ENCODE measurements around the gene PLCL1.

Gene PLCL1

DNA sequence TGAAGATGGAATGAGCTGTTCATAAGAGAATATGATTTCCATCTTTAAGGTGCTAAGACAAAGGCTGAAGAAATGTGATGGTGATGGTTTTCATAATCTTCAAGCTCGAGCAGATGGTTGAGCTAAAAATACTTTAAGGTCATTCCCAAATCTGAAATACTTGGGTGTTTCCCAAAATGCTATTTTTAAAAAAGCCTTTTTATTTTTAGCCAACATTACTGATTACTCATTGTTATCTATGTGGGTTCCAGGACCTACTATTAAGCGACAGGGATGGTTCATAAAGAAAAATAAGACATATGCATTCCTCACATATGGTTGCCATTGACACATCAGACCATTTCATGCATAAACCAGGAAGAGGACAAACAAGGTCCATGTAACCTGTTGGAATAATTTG, 298.5 kb downstream of the PLCL1 start:
- DNase-seq (ENCODE audit: low read depth in 2 of 3, low spot score in 1 of 3): no peak

DNA sequence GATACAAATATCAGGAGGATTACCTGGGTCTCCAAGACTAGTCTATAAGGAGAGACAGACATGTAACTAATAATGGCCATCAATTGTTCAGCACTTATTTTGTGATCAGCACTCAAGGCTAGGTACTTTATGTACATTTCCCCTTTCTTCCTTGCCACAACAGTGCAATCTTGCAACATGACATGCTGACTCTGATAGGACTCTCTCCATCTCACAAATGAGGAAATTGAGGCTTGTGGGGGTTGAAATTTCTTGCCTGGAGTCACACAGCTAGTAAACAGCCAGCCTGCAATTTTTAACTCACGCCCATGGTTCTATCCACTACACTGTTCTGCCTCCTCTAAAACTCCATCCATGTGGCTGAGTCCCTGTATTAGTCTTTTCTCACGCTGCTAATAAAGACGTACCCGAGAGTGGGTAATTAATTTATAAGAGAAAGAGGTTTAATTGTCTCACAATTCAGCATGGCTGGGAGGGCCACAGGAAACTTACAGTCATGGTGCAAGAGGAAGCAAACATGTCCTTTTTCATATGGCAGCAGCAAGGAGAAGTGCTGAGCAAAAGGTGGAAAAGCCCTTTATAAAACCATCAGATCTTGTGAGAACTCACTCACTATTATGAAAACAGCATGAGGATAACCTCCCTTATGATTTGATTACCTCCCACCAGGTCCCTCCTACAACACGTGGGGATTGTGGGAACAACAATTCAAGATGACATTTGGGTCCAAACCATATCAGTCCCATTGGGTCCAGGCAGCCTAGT, 302.4 kb downstream of the PLCL1 start:
- no peak for DNase-seq (ENCODE audit: low read depth in 2 of 3, low spot score in 1 of 3)

DNA sequence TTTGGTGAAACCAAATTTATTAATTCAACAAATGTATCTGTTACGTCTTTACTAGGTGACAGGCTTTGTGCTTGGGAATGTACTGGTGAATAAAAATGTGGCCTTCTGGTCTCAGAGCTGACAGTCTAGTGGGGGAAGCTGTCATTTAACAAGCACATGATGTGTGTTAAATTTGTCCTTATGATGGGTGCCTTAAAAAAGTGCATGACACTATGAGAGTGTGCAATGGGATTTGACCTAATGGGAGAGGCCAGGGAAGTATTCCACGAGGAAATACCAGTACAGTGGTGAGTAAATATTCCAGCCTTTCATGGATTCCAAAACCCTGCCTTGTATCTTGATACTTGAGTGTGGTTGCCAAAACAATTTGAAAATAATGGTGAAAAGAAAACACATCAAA, 308.9 kb downstream of the PLCL1 start:
- DNase-seq (ENCODE audit: low read depth in 2 of 3, low spot score in 1 of 3): no peak

GRCh38 chr2:198114064-198114463, 309.7 kb downstream of the PLCL1 start:
- no peak for DNase-seq (ENCODE audit: low read depth in 2 of 3, low spot score in 1 of 3)

- DNase-seq (ENCODE audit: low read depth in 2 of 3, low spot score in 1 of 3): no peak
These were observed 310.8 kb downstream of the PLCL1 start for GRCh38 chr2:198115201-198115600.

GRCh38 chr2:198116756-198117155, 312.4 kb downstream of the PLCL1 start:
- no peak for DNase-seq (ENCODE audit: low read depth in 2 of 3, low spot score in 1 of 3)

DNA sequence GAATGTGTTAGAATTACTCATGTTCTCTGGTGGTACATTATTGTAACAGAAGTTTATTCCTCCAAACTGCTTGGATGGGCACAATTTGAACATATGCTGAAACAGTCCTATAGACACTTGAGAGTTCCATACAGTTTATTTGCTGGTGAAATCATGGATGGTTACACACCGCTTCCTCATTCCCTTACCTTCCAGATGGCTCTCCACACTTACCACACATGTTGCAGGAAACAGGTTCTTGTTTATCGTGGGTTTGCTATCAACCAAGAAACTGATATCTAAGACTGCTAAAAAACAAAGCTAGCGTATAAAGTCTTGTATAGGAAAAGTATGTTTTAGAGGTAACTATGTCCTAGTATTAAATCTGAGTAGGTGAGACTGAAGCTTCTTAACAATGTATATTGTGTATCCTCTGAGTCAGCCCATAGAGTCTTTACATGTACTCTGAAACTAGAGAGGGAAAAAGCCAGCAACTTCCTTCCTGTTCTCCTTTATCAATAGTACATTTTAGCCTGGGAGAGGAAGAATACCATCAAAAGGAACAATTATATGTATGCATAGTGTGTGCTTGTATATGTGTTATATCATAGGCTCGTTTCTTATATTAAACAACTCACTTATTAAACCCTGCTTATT, 313.1 kb downstream of the PLCL1 start:
- DNase-seq (ENCODE audit: low read depth in 2 of 3, low spot score in 1 of 3): no peak

GRCh38 chr2:198127627-198128026, 323.2 kb downstream of the PLCL1 start:
- peak; percentile 4 to 31 (median 23) for DNase-seq (ENCODE audit: low read depth in 2 of 3, low spot score in 1 of 3)

GRCh38 chr2:198129609-198130008, 325.2 kb downstream of the PLCL1 start:
- no peak for DNase-seq (ENCODE audit: low read depth in 2 of 3, low spot score in 1 of 3)

DNA sequence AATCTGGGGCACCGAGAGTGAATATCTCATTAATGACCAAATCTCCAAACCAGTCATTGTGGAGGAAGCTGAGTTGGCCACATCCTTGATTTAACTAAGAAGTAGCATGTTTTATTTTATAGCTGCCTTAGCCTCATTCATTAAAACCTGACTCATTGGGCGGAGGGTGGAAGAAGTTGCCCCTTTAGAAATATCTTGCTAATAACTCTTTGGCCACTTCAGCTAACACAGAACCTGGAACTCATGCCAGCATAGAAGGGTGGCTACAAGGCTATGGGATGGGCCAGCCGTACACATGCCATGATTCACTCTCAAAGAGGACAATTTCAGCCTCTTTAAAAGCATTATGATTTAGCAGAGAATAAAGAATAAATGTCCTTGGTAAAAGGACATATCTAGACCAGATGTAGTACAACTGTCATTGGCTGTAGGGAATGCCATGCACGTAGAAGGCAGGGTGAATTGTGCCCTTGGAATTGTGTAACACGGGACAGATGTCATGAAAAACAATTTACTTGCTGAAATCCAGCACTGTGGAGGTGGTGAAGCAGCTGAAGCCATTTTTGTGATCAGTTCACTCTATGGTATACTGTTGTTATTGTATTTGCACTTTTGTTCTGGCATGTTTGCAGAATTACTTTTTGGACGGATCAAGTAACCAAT, 330.0 kb downstream of the PLCL1 start:
- no peak for DNase-seq (ENCODE audit: low read depth in 2 of 3, low spot score in 1 of 3)

DNA sequence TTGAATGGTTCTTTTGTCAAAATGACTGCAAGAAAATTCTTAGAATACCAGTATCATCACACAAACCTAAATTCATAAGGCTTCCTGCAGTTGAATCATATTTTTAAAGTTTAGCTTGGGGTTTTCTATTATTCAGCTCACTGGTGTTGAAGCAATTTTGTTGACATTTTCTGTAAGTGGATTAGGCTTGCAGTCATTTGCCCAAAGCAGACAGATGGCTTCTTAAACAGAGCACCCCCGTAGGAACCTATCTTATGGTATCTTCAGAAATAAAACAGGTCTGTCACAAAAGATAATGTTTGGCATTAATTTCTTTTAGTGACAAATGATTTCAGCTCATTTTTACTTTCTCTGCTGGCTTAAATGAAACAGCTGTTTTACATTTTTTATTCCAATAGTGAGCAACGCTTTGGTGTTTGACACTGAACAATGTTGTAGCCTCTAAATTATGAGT, 331.1 kb downstream of the PLCL1 start:
- DNase-seq (ENCODE audit: low read depth in 2 of 3, low spot score in 1 of 3): no peak

- no peak for DNase-seq (ENCODE audit: low read depth in 2 of 3, low spot score in 1 of 3)
These were observed 331.7 kb downstream of the PLCL1 start for GRCh38 chr2:198136142-198136541.

DNA sequence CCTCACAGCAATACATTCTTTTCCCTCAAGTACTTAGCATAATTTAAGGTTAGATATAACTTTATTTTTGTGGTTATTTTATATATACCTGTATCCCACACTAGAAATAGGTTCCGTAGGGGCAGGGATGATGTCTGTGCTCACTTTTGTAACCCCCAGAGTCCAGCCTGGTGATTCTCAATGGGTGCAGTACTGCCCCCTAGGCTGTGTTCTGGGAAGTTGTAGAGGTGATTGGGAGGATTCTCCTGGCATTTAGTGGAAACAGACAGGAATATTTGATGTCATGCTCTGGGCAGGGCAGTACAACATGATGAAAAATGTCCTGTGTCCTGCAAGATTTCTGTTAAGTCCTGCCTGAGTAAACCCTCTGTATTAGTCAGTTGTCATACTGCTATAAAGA, 333.3 kb downstream of the PLCL1 start:
- DNase-seq (ENCODE audit: low read depth in 2 of 3, low spot score in 1 of 3): no peak

GRCh38 chr2:198141726-198142125, 337.3 kb downstream of the PLCL1 start:
- DNase-seq (ENCODE audit: low read depth in 2 of 3, low spot score in 1 of 3): no peak

GRCh38 chr2:198143156-198143555, 338.8 kb downstream of the PLCL1 start:
- DNase-seq (ENCODE audit: low read depth in 2 of 3, low spot score in 1 of 3): no peak

- DNase-seq (ENCODE audit: low read depth in 2 of 3, low spot score in 1 of 3): no peak
These were observed 339.4 kb downstream of the PLCL1 start for GRCh38 chr2:198143793-198144192.

DNA sequence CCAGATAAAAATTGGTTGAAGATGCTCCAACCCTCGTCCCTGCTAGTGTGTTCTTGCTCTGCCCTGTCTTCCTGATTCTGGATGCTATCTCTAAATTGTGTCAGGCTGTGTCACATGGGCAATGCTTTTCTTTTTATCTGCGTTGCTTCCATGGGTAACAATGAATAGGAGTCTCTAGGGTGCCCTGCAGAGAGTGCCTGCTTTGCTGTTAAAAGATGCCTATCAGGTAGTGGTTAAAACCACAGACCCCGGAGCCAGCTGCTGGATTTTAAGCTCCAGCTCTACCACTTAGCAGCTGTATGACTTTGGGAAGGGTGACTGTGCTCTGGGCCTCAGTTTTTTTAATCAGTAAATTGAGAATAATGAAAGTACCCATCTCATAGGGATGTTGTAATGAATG, 340.3 kb downstream of the PLCL1 start:
- DNase-seq (ENCODE audit: low read depth in 2 of 3, low spot score in 1 of 3): no peak

- no peak for DNase-seq (ENCODE audit: low read depth in 2 of 3, low spot score in 1 of 3)
These were observed 342.1 kb downstream of the PLCL1 start for GRCh38 chr2:198146346-198146940.

- no peak for DNase-seq (ENCODE audit: low read depth in 2 of 3, low spot score in 1 of 3)
These were observed 352.9 kb downstream of the PLCL1 start for GRCh38 chr2:198157314-198157713.

DNA sequence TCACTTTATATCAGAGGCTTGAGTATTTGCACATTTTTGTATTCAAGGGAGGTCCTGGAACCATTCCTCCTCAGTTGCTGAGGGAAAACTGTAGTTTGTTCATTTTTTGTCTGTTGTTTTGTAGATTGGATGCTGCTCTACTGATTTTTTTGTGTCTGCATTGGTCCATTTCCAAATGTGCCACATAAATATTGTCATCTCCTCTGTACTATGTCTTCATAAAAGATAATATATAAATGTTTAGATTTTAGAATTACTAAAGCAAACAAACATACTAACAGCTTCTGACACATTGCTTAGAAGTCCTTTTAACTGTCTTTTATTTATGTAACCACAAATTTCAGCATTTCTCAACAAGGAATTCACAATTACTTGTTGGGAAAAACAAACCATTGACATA, 356.8 kb downstream of the PLCL1 start:
- no peak for DNase-seq (ENCODE audit: low read depth in 2 of 3, low spot score in 1 of 3)

- no peak for DNase-seq (ENCODE audit: low read depth in 2 of 3, low spot score in 1 of 3)
These were observed 357.9 kb downstream of the PLCL1 start for GRCh38 chr2:198162276-198162675.

- no peak for DNase-seq (ENCODE audit: low read depth in 2 of 3, low spot score in 1 of 3)
These were observed 360.4 kb downstream of the PLCL1 start for GRCh38 chr2:198164843-198165242.
